Thymus (tissue), 11 donors: Measurements from ENCODE around the gene CACNA2D1. TPM values are rescaled to one million over a fixed set of nuclear protein-coding genes. Genes with fewer than 3 reads are reported as not detected.

Experiments used
- DNase-seq, 9 donors: peaks; one replicate each; pipeline ENCODE4 v3.0.0-alpha.2; 2013; ENCODE audit warnings: low spot score in 9 of 9, low read depth in 6 of 9, missing footprints in 1 of 9
- H3K27ac ChIP-seq, 2 donors: one replicate each; pipeline ENCODE4 v1.5.1; 2013; ENCODE audit warnings: control low read depth in 1 of 2, low read depth in 1 of 2, low read length in 1 of 2, mild to moderate bottlenecking in 1 of 2, moderate library complexity in 1 of 2
- H3K27me3 ChIP-seq, 2 donors: one replicate each; pipeline ENCODE4 v1.5.1; 2013; ENCODE audit warnings: low read length in 1 of 2; ENCODE audit not compliant: control insufficient read depth in 2 of 2, insufficient read depth in 1 of 2
- H3K36me3 ChIP-seq, 2 donors: one replicate each; pipeline ENCODE4 v1.5.1; 2013; ENCODE audit warnings: low read length in 1 of 2, mild to moderate bottlenecking in 1 of 2, moderate library complexity in 1 of 2; ENCODE audit not compliant: control insufficient read depth in 2 of 2, insufficient read depth in 2 of 2
- H3K4me1 ChIP-seq, 2 donors: one replicate each; pipeline ENCODE4 v1.5.1; 2013; ENCODE audit warnings: low read length in 2 of 2; ENCODE audit not compliant: control insufficient read depth in 2 of 2, insufficient read depth in 2 of 2
- H3K4me3 ChIP-seq, 2 donors: one replicate each; pipeline ENCODE4 v1.5.1; 2013; ENCODE audit warnings: low read length in 2 of 2, control low read depth in 1 of 2, mild to moderate bottlenecking in 1 of 2
- H3K9me3 ChIP-seq, 2 donors: one replicate each; pipeline ENCODE4 v1.5.1; 2013; ENCODE audit warnings: low read length in 1 of 2, mild to moderate bottlenecking in 1 of 2; ENCODE audit not compliant: control insufficient read depth in 2 of 2, insufficient read depth in 1 of 2
- WGBS: extraction: QIAGEN DNeasy Blood & Tissue Kit; methylation state at CpG from one replicate; pipeline ENCODE4 v1.1.7; 2013; 5-methylcytosine and 5-hydroxymethylcytosine counted together
- polyA plus RNA-seq: library from polyadenylated mRNA; stranded (reverse); fragments of 200-250 nt; gene quantifications from one replicate; pipeline ENCODE4 v1.2.3, GENCODE V29; 2013
- total RNA-seq: library from RNA; stranded (reverse); fragments of 120-200 nt; gene quantifications from one replicate; pipeline ENCODE4 v1.2.4, GENCODE V29; 2013
- donor health status: healthy.

The CACNA2D1 gene
- total and polyA plus RNA-seq, 2 donors: 5.7 to 8.4 TPM

DNA sequence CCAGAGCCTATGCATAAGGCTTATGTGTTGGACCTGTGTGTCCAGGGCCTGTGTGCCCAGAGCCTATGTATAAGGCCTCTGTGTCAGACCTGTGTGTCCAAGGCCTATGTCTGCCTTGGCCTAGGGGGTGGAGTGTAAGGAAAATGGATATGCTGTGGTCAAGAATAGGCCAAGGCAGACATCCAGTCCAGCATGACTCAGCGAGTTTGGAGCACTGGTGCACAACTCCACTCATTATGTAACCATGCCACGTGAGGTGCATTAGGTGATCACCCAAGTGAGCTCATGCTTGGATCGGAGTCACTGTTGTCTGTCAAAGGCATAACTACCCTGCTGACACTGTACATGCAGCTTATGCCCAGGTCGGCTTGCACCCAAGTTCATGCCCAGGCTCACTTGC lies 238.9 kb downstream of the CACNA2D1 start:
- Histone ChIP-seq H3K27me3 (no peaks in the 10 kb centered on the region), H3K4me3 (no peak overlapping the region), H3K27ac (no peak overlapping the region), H3K36me3 (no peaks in the 10 kb centered on the region), H3K4me1 (no peaks in the 10 kb centered on the region), H3K9me3 (peaks cover 0 to 10% of the 10 kb centered on the region in 2 donors)
- 91% methylated on average over 4 of the region's 4 CpGs for WGBS
- no peak for DNase-seq

DNA sequence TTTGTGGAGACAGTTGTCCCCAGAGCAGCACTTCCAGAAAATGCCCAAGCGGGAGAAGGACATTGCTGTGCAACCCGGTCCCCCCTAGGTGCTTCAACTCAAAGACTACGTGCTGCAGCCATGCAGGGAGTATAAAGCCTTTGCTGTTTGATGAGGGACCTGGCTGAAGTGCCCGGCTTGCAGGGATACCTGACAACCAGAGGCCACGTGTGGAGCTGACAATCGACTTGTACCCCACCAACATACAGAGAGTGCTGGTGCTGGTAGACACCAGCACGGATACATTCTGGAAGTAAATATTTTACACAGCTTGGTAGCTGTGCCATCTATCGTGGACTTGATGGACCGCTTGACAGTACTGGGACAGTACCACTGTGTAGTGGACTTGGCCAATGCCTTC lies 240.6 kb downstream of the CACNA2D1 start:
- Histone ChIP-seq H3K27me3 (no peaks in the 10 kb centered on the region), H3K27ac (no peak overlapping the region), H3K4me1 (no peaks in the 10 kb centered on the region), H3K9me3 (peaks cover 0 to 10% of the 10 kb centered on the region in 2 donors), H3K4me3 (no peak overlapping the region), H3K36me3 (no peaks in the 10 kb centered on the region)
- 97% methylated on average over 9 of the region's 9 CpGs for WGBS
- no peak for DNase-seq

DNA sequence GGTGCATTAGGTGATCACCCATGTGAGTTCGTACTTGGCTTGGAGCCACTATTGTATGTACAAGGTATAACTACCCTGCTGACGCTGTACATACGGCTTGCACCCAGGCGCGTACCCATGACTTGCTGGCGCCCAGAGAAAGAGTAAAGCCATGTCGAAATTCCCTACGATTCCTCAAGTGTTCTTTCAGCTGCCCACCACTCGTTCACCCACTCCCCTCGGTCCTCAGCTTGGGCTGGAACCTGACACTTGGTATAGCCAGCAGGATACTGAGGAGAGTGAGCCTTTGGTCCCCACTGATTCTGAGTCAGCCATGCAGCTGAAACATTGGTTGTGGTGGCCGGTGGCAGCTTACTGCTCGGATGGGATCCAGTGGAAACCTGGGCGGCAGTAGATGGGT lies 241.5 kb downstream of the CACNA2D1 start:
- Histone ChIP-seq H3K27ac (no peak overlapping the region), H3K9me3 (peaks cover 0 to 10% of the 10 kb centered on the region in 2 donors), H3K36me3 (no peaks in the 10 kb centered on the region), H3K4me1 (no peaks in the 10 kb centered on the region), H3K27me3 (no peaks in the 10 kb centered on the region), H3K4me3 (no peak overlapping the region)
- WGBS: 97% methylated on average over 13 of the region's 13 CpGs
- DNase-seq: no peak

DNA sequence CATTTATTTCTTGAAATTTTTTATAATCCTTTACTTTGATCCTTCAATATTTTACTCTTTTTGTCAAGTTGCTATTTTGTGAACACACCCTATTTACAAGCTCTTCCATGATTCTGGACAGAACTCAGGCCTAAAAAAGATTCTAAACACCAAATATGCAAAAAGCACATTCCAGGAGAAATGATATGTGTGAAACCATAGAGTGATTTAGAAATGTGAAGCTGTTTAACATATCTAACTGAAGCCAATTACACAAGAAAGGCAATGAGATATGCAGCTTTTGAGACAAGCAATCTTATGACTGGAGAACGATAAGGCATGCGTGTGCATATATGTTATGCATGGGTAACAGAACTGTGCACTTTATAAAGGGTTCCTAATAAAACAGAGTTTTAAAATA lies 243.0 kb downstream of the CACNA2D1 start:
- H3K9me3 ChIP-seq: peaks cover 0 to 10% of the 10 kb centered on the region in 2 donors
- DNase-seq: no peak
- H3K4me1 ChIP-seq: no peaks in the 10 kb centered on the region
- no peak overlapping the region for H3K4me3 ChIP-seq
- WGBS: 93% methylated on average over 2 of the region's 2 CpGs
- no peaks in the 10 kb centered on the region for H3K27me3 ChIP-seq
- H3K27ac ChIP-seq: no peak overlapping the region
- H3K36me3 ChIP-seq: no peaks in the 10 kb centered on the region

DNA sequence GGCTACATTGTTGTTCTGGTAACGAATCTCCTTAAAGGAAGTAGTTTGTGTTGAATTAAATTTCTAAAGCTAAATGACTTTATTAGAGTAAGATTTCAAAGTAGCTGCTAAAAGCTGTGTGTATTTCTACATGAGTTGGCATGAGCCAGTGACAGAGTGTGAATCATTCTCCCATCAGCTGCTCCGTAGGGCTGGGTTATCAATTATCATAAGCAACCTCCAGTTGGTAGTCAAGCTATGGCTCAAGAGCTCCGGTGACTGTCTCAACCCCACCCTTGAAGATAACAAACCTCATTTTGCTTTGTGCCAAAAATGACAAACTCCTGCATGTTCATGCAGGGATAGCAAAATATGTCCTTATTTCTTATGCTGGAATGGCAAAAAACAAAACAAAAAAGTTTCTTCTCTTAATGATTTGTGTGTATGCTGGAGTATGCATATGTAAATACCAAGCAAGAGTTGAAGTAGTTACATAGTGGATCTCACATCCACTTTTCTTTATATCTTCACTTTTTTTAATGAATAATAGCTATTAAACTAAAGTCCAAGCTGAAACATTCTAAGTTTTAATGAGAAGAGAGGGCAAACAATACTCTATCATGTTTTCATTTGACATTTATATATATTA lies 249.4 kb downstream of the CACNA2D1 start:
- no peaks in the 10 kb centered on the region for H3K36me3 ChIP-seq
- H3K4me1 ChIP-seq: no peaks in the 10 kb centered on the region
- H3K27me3 ChIP-seq: no peaks in the 10 kb centered on the region
- H3K4me3 ChIP-seq: no peak overlapping the region
- DNase-seq: no peak
- no peak overlapping the region for H3K27ac ChIP-seq
- no peaks in the 10 kb centered on the region for H3K9me3 ChIP-seq
- 90% methylated on average over 3 of the region's 3 CpGs for WGBS

DNA sequence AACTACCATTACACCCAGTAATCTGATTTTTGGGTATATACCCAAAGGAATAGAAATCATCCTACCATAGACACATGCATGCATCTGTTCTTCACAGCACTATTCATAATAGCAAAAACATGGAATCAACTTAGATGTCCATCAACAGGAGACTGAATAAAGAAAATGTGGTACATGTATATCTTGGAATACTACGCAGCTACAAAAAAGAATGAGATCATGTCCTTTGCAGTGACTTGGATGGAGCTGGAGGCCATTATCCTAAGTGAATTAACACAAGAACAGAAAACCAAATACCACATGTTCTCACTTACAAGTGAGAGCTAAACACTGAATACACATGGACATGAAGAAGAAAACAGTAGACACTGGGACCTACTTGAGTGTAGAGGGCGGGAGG lies 254.9 kb downstream of the CACNA2D1 start:
- Histone ChIP-seq H3K9me3 (no peaks in the 10 kb centered on the region), H3K27ac (no peak overlapping the region), H3K4me1 (no peaks in the 10 kb centered on the region), H3K36me3 (no peaks in the 10 kb centered on the region), H3K4me3 (no peak overlapping the region), H3K27me3 (no peaks in the 10 kb centered on the region)
- WGBS: 85% methylated on average over 2 of the region's 2 CpGs
- DNase-seq: no peak

DNA sequence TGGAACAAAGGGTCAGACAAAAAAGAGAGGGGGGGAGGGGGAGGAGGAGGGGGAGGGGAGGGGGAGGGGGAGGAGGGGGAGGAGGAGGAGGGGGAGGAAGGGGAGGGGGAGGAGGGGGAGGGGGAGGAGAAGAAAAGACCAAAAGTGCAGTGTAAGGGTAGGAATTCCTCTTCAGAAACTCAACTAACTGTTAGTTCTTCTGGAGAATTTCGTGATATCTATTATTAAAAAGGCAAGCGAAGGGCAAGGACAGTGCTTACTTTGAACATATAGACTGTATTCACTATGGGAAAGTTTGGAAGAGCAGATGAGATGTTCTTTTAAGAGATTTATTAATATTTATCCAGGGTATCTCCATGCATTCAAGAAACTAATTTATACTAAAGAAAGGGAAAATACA lies 258.1 kb downstream of the CACNA2D1 start:
- no peak for DNase-seq
- Histone ChIP-seq H3K4me1 (no peaks in the 10 kb centered on the region), H3K4me3 (no peak overlapping the region), H3K36me3 (no peaks in the 10 kb centered on the region), H3K27ac (no peak overlapping the region), H3K27me3 (no peaks in the 10 kb centered on the region), H3K9me3 (no peaks in the 10 kb centered on the region)
- 94% methylated on average over 2 of the region's 2 CpGs for WGBS

DNA sequence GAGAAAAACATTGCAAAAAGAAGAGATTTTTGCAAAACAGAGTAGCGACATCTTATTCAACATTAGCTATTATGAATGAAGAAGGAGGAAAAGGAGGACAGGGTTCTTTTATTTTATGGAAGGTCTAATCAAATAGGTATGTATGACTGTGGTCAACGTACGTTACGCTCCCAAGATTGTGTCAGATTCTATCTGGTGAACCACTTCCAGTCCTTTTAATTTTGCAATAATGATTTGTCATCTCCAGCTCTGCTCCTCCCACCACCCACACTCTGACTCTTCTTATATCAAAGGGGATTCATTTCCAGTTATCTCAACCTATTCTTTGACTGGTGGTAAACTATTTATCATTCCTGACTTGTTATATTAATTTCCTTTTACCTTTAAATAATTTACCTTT lies 259.9 kb downstream of the CACNA2D1 start:
- H3K27me3 ChIP-seq: no peaks in the 10 kb centered on the region
- no peaks in the 10 kb centered on the region for H3K4me1 ChIP-seq
- 83% methylated on average over 4 of the region's 4 CpGs for WGBS
- no peak overlapping the region for H3K27ac ChIP-seq
- no peaks in the 10 kb centered on the region for H3K36me3 ChIP-seq
- no peak for DNase-seq
- no peaks in the 10 kb centered on the region for H3K9me3 ChIP-seq
- H3K4me3 ChIP-seq: no peak overlapping the region

DNA sequence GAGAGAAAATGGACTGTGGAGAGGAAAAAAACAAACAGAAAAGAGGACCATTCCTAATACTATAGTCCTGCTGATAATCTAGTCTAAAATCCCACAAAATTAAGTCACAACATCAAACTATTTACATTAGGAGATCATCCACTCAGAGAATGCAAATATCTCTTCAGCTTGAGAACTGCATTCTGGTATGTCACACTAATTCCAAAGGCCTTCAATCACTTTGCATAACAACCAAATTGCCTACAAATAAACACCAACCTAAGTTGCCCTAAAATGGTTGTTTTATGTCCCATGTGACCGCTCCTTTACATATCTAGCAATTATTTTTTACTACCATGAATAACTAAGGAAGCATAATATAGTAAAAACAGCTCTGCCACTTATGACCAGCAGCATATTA lies 264.3 kb downstream of the CACNA2D1 start:
- H3K4me3 ChIP-seq: no peak overlapping the region
- no peak for DNase-seq
- no peak overlapping the region for H3K27ac ChIP-seq
- WGBS: 94% methylated on average over 1 of the region's 1 CpG
- H3K27me3 ChIP-seq: no peaks in the 10 kb centered on the region
- H3K4me1 ChIP-seq: no peaks in the 10 kb centered on the region
- no peaks in the 10 kb centered on the region for H3K36me3 ChIP-seq
- H3K9me3 ChIP-seq: no peaks in the 10 kb centered on the region

DNA sequence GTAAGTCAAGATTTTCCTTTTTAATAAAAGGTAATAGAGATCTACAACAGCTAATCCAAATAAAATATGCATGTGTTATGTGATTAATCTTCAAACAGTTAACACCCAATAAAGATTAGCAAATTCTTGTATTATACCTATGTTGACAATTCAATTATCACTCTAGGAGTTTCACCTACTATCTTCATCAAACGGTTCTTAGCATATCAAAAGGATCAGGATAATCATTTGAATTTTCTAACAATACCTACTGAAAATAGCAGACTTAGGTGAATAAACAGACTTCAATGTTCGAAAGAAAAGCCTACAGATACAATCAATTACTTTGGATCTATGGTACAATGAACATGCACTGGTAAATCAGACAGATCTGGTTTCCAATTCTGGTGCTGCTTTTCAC lies 268.3 kb downstream of the CACNA2D1 start:
- 73% methylated on average over 2 of the region's 2 CpGs for WGBS
- Histone ChIP-seq H3K36me3 (no peaks in the 10 kb centered on the region), H3K9me3 (no peaks in the 10 kb centered on the region), H3K4me3 (no peak overlapping the region), H3K27ac (no peak overlapping the region), H3K27me3 (no peaks in the 10 kb centered on the region), H3K4me1 (no peaks in the 10 kb centered on the region)
- no peak for DNase-seq
